ENCODE measurements around the gene GEMIN2.
"Not testable (repeated sequence)": the region's sequence is repeated elsewhere in the genome, so short reads cannot be mapped to it uniquely, and the experiment has no call there.

Gene GEMIN2

DNA sequence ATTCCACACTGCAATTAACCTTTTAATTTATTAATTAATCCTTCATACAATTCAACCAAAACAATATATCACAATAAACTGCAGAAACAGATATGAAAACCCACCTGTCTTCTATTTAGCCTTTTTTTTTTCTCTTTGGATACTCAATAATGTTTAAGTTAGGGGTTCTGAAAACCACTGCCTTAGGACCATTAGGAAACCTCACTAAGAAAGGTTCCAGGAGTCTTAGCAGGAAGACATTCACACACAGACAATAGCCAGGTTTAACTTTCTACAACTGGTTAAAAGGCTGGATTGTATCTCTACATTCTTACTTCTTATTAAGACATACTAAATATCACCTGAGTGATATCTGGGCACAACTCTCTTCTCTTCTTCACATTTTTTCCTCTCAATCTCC lies 14.4 kb upstream of the GEMIN2 start:
- H3K4me1 Mint-ChIP-seq: peaks cover 36% of the 10 kb centered on the region
- peak overlapping the region; percentile 4 for H3K4me3 Mint-ChIP-seq
- H3K27me3 Mint-ChIP-seq (ENCODE audit: low read depth, poor library complexity): no peaks in the 10 kb centered on the region
- TF ChIP-seq, protein P1, sequence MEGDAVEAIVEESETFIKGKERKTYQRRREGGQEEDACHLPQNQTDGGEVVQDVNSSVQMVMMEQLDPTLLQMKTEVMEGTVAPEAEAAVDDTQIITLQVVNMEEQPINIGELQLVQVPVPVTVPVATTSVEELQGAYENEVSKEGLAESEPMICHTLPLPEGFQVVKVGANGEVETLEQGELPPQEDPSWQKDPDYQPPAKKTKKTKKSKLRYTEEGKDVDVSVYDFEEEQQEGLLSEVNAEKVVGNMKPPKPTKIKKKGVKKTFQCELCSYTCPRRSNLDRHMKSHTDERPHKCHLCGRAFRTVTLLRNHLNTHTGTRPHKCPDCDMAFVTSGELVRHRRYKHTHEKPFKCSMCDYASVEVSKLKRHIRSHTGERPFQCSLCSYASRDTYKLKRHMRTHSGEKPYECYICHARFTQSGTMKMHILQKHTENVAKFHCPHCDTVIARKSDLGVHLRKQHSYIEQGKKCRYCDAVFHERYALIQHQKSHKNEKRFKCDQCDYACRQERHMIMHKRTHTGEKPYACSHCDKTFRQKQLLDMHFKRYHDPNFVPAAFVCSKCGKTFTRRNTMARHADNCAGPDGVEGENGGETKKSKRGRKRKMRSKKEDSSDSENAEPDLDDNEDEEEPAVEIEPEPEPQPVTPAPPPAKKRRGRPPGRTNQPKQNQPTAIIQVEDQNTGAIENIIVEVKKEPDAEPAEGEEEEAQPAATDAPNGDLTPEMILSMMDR (IDR thresholded peaks at IDR 0.05): no peak
- DNase-seq: no peak
- peaks cover 16% of the 10 kb centered on the region for H3K36me3 Mint-ChIP-seq (ENCODE audit: low read depth)
- no peaks in the 10 kb centered on the region for H3K9me3 Mint-ChIP-seq
- no peak overlapping the region for H3K27ac Mint-ChIP-seq

DNA sequence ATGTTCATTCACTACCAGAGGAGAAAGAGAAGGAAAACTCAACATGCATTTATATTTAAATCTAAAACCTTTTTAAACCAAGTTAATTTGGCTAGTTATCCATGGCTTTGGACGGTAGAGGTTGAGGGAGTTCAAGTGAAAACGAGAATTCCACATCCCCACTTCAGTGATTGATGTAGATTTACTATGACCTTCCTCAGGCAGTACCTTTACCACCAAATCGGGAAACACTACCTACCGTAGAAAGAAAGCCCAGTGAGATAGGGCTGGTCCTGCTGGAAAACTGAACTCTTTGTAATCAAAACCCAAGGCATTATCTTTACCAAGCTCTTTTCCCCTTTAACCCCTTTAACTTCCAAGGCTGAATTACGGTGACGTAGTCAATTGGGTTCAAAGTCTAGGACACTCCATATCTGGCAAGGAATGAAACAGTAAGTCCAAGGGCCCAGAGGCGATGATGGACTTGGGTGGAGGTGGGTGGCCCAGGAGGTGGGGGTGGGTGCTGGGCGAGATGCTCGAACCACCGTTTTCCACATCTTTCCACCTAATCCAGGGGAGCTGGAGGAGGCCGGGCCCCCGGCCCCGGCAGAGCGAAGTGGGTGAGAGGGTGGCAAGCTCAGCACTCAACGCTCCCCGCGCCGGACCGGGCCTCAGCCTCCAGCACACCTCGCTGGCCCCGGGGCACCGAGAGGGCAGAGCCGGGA lies 11.7 kb upstream of the GEMIN2 start:
- H3K4me1 Mint-ChIP-seq: peaks cover 30% of the 10 kb centered on the region
- no peaks in the 10 kb centered on the region for H3K9me3 Mint-ChIP-seq
- no peak for DNase-seq
- H3K27ac Mint-ChIP-seq: peak overlapping the region; percentile 97
- TF ChIP-seq, protein P1 (IDR thresholded peaks at IDR 0.05): no peak
- peaks cover 6% of the 10 kb centered on the region for H3K36me3 Mint-ChIP-seq (ENCODE audit: low read depth)
- peak overlapping the region; percentile 92 for H3K4me3 Mint-ChIP-seq
- no peaks in the 10 kb centered on the region for H3K27me3 Mint-ChIP-seq (ENCODE audit: low read depth, poor library complexity)

DNA sequence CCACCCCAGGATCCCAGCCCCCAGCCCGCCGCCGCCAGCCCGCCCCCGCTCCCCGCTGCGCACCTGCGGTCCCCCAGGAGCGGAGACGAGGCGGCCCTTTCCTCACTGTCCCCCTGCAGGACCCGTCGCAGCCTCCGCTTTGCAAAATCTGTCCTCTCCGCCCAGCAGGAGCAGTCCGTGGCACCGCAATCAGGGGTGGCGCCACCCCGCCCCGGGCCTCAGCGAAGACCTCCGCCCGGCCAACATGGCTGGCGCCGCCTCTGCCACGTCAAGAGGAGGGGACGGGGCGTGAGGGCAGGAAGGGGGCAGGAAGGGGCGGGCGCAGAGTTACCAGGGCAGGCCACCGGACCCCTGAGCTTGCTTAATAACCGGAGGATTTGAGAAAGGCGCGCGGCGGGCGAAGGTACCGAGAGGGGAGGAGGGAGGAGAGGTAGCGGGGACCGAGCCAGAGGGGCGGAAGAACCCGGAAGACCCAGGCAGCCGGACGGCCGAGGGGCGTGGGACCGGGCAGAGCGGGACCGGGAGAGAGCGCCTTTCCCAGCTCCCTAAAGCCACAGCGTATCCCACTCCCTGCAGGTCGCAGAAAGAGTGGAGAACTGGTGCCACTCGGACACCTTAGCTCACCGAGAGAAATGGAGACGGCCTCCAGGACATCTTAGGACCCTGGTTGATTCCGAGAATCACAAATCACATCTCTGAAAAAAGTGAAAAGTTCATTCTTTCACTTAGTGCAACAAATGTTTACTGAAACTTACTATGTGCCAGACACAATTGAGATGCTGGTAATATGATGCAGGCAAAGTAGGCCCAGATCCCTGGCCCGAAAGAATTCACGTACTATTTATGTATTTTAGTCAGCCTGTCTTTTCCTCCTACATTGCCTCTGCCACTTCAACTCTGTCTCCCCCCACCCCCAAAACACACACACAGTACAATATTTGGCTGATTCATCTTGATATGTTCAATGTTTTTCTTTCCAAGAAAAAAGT lies 10.9 kb upstream of the GEMIN2 start, which contains the start of gene SEC23A:
SEC23A (minus strand) TSS at position 267 of the 989 bp plus-strand sequence. CDS start 7,117 bp downstream, outside the sequence.
- TF ChIP-seq, protein P1 (IDR thresholded peaks at IDR 0.05): no peak
- peak; percentile 93 for DNase-seq
- Mint-ChIP-seq H3K4me3 (peak within 1 kb of the TSS; percentile 92), H3K27ac (peak within 1 kb of the TSS; percentile 98), H3K27me3 (ENCODE audit: low read depth, poor library complexity) (no peaks in the 10 kb centered on the region), H3K9me3 (no peaks in the 10 kb centered on the region), H3K36me3 (ENCODE audit: low read depth) (peaks cover 6% of the 10 kb centered on the region), H3K4me1 (peaks cover 29% of the 10 kb centered on the region)

DNA sequence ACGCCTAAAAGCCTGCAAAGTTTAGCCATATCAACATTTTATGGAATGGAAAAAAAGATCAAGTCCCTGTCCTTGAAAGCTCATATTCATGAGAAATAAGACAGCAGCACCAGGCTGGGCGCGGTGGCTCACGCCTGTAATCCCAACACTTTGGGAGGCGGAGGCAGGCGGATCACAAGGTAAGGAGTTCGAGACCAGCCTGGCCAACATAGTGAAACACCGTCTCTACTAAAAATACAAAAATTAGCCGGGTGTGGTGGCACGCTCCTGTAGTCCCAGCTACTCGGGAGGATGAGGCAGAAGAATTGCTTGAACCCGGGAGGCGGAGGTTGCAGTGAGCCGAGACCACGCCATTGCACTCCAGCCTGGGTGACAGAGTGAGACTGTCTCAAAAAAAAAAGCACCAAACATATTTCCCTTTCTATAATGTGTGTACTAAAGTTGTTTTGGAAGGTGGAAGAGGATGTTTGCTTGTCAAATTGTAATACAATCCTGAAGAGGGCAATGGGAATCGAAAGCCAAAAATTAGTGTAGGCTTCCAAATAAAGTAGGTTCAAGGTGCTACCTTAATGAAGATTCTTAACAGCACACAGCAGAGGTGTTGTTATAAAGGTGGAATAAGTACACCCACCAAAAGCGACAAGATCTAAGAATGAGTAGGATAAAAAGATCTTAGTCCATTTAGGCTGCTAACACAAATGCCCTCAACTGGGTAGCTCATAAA lies 9.9 kb upstream of the GEMIN2 start:
- peak overlapping the region; percentile 98 for H3K27ac Mint-ChIP-seq

DNA sequence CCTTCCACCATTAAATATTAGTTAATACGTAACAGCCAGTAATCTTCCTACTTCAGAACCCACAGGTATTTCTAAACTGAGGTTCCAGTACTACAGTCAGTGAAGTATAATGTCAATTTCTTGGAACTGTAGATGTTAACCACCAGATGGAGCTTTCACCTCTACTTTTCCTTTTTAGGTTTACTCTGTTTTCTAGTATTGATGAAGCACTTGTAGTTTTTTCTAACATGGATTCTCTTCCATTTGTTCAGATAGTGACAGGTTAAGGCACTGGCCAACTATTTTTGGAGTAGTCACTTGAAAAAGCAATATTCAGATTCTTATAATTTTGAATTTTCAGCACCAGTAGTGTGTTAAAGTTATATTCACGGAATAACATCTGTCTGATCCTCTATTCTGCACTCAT lies 6.5 kb upstream of the GEMIN2 start:
- TF ChIP-seq, protein P1 (IDR thresholded peaks at IDR 0.05): peak; percentile 33
- no peak for DNase-seq
- Mint-ChIP-seq H3K4me1 (peaks cover 18% of the 10 kb centered on the region), H3K9me3 (no peaks in the 10 kb centered on the region), H3K4me3 (no peak overlapping the region), H3K27ac (no peak overlapping the region), H3K27me3 (ENCODE audit: low read depth, poor library complexity) (no peaks in the 10 kb centered on the region), H3K36me3 (ENCODE audit: low read depth) (no peaks in the 10 kb centered on the region)

More for the DNA sequence above, 9.9 kb upstream of the GEMIN2 start:
- not testable (repeated sequence) for DNase-seq; H3K27me3 Mint-ChIP-seq (ENCODE audit: low read depth, poor library complexity); H3K9me3 Mint-ChIP-seq; H3K36me3 Mint-ChIP-seq (ENCODE audit: low read depth)
- H3K4me1 Mint-ChIP-seq: peaks cover 29% of the 10 kb centered on the region
- H3K4me3 Mint-ChIP-seq: peak overlapping the region; percentile 92

DNA sequence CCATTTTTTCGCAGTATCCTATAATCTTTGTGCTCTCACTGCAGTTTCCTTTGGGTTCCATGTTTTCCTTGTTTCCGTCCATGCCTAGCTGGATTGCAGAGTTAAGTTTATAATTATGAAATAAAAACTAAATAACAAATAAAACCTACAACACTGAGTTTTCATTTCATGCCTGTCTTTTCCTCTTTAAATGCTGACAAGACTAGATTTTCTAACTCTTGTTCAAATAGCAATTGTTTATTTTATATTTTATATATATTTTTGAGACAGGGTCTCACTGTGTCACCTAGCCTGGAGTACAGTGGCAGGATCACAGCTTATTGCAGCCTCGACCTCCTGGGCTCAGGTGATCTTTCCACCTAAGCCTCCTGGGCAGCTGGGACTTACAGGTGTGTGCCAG lies 5.3 kb upstream of the GEMIN2 start:
- H3K27ac Mint-ChIP-seq: no peak overlapping the region
- no peaks in the 10 kb centered on the region for H3K9me3 Mint-ChIP-seq
- TF ChIP-seq, protein P1 (IDR thresholded peaks at IDR 0.05): no peak

More for the DNA sequence above, 5.3 kb upstream of the GEMIN2 start:
- H3K27me3 Mint-ChIP-seq (ENCODE audit: low read depth, poor library complexity): no peaks in the 10 kb centered on the region
- no peak for DNase-seq
- peaks cover 14% of the 10 kb centered on the region for H3K4me1 Mint-ChIP-seq
- H3K36me3 Mint-ChIP-seq (ENCODE audit: low read depth): no peaks in the 10 kb centered on the region
- H3K4me3 Mint-ChIP-seq: no peak overlapping the region
